Kasumi-1 (cell line): ENCODE measurements around the gene EFCAB12.

ENCODE experiments used
- DNase-seq, 2 experiments: peaks; one replicate each; lab custom pipeline; 2025; lab: John Stamatoyannopoulos, UW

The EFCAB12 gene

GRCh38 chr3:129428376-129429079, at the start of gene EFCAB12:
TSS of gene EFCAB12 (minus strand) at chr3:129428636. CDS start at chr3:129428488, 148 bp downstream.
- DNase-seq, result peak; percentile 88 to 91

DNA sequence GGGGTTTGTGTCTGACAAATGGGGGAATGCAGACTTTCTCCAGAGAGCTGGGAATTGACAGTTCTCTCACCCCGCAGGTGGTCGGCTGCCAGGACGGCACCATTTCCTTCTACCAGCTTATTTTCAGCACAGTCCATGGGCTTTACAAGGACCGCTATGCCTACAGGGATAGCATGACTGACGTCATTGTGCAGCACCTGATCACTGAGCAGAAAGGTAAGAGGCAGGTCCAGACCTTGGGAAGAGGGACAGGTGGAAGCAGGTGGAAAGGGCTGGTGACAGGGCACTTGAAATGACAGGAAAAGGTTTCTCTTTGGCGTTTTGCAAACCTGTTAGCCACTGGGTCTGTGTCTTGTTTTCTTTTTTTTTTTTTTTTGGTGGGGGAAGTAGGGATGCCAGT, 48.1 kb upstream of the EFCAB12 start:
- DNase-seq, result no peak

GRCh38 chr3:129475863-129476262, 47.4 kb upstream of the EFCAB12 start:
- DNase-seq, result no peak

DNA sequence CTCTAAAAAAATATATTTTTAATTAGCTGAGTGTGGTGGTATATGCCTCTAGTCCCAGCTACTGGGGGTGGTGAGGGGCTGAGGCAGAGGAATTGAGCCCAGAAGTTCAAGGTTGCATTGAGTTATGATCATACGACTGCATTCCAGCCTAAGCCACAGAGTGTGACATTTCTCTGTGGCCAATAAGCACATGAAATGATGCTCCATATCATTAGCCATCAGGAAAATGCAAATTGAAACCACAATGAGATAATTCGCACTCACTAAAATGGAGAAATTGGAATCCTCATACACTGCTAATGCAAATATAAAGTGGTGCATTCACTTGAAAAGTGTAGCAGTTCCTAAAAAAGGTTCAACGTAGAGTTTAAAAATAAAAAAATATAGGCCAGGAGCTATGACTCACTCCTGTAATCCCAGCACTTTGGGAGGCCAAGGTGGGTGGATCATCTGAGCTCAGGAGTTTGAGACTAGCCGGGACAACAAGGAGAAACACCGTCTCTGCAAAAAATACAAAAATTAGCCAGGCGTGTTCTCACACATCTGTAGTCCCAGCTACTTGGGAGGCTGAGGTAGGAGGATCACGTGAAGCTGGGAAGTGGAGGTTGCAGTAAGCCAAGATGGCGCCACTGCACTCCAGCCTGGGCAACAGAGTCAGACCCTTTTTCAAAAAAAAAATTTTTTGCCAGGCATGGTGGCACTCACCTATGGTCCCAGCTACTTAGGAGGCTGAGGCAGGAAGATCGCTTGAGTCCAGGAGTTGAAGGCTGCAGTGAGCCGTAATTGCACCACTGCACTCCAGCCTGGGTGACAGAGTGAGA, 46.8 kb upstream of the EFCAB12 start:
- no peak for DNase-seq

DNA sequence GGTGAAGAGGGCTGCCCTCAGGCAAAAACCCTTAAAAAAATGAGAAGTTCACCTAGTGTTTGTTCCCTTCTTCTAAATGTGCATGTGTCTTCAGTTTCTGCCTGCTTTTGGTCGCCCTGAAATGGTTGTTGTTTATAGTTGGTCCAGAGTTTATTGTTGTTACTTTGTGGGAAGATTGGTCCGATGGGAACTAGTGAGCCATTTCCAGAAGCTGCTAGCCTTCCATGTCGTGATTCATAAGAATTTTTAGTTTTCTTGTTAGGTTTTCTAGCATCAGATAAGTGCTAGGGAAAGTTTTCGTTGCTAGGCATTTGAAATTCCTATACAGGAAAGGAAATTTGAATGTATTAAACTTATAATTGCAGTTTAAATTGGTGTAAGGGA, 45.3 kb upstream of the EFCAB12 start:
- DNase-seq, result no peak

- DNase-seq, result no peak
Observed at GRCh38 chr3:129473067-129473768, 44.8 kb upstream of the EFCAB12 start.

DNA sequence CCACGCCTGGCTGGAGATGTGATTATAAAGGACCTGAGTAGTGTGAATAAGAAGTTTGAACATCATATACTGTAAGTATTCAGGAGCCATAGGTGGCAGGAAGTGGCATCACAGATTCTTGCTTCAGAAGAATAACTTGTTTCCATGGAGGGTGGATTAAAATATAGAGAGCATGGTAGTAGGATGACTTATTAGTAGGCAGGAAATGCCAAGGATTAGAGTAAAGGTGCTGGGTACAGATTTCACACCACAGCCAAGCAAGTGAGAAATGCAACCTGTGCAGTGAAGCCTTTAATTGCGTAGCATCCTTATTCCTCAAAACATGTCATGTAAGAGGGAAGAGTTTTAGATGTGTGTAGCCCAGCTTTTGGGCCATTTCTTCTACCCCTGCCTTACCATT, 42.4 kb upstream of the EFCAB12 start:
- DNase-seq, result no peak

DNA sequence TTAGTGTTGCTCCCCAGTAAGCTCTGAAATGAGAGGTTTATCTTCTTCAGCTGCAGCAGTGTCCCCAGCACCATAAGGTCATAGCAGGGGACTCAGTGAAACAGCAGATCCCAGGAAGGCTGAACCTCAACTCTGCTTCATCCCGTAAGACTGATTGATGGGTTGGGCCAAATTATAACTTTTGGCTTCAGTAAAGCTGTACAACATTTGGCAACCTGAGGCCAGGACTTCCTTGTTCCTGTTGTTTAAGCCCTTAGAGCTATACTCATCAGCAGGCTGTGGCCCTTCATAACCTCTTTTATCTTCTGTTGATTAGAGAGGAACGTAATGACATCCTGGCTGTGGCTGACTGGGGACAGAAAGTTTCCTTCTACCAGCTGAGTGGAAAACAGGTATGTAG, 40.6 kb upstream of the EFCAB12 start:
- DNase-seq, result no peak

DNA sequence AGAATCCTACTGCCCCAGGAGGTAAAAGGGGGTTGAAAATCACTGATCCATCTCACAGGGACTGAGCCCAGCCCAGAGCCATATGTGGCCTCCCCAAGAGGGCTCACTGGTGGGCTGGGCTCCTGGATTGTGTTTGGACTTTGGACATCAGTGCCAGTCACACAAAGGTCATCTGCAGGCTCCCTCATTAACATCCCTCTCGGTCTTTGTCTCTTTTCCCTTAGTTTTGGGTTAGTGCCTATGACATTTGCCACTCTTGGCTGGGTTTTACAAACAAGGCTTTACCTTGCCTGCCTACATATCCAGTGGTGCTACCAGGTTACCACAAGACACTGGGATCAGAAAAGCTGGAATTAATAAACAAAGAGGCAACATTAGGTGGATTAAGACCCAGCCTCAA, 39.5 kb upstream of the EFCAB12 start:
- no peak for DNase-seq

- DNase-seq, result no peak
Observed at GRCh38 chr3:129463716-129464115, 35.3 kb upstream of the EFCAB12 start.

- DNase-seq, result no peak
Observed at GRCh38 chr3:129463094-129463493, 34.7 kb upstream of the EFCAB12 start.

- DNase-seq, result no peak
Observed at GRCh38 chr3:129462361-129462968, 34.0 kb upstream of the EFCAB12 start.

GRCh38 chr3:129461461-129462146, 33.2 kb upstream of the EFCAB12 start:
- no peak for DNase-seq

DNA sequence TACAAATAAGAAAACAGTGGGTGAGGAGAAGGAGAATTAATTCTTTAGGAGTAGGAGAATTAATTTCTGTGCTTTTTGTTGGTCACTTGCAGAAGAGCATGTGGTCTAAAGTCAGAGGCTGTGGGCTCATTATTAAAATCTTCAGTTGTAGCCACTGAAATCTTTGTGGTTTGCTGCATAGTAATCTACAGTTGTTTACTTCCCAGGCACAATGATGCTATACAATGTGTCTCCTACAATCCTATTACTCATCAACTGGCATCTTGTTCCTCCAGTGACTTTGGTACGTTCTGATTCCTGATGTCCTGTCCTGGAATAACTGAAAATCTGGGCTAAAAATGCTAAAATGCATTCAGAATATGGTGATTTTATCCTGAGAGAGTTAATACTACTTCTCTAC, 32.6 kb upstream of the EFCAB12 start:
- DNase-seq, result no peak

GRCh38 chr3:129460572-129460971, 32.1 kb upstream of the EFCAB12 start:
- no peak for DNase-seq

GRCh38 chr3:129460155-129460554, 31.7 kb upstream of the EFCAB12 start:
- DNase-seq, result no peak

DNA sequence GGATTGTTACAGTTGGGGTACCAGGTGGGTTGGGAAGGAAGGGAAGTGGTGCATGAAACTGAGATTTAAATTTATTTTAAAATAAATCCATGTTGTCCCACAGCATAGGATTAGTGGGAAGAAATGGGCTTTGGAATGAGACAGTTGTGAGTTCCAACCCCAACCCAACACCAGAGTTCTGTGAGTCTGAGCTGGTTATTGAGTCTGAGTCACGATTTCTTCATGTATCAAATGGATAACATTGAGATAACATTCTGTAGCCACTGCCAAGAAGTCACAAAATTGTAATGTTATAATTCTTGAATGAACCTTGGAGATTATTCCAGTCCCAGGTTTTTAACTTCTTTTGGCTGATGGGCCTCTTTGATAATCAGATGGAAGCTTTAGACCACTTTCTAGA, 25.3 kb upstream of the EFCAB12 start:
- no peak for DNase-seq

GRCh38 chr3:129449279-129450115, 21.1 kb upstream of the EFCAB12 start:
- no peak for DNase-seq

DNA sequence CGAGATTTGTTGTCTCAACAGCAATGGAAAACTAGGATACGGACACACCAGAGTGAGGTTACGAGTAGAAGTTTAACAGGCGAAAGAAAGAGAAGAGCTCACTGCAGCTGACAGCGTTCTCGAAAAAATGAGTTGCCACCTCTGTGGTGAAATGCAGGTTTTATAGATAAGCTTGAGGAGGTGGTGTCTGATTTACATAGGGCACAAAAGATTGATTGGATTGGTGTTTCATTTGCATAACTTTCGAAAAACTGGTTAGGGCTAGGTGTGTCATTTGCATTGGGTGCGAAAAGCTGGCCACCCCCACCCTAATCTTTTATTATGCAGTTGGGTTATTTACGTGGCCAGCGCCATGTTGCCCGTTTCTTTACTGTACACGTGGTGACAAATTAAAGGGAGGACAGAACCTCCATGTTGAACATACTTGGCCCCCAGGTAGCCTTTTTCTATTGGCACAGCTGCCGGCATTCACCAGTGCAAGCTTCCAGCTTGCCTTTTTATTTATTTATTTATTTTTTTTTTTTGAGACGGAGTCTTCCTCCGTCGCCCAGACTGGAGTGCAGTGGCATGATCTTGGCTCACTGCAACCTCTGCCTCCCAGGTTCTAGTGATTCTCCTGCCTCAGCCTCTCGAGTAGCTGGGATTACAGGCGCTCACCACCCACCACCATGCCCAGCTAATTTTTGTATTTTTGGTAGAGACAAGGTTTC, 19.9 kb upstream of the EFCAB12 start:
- no peak for DNase-seq

DNA sequence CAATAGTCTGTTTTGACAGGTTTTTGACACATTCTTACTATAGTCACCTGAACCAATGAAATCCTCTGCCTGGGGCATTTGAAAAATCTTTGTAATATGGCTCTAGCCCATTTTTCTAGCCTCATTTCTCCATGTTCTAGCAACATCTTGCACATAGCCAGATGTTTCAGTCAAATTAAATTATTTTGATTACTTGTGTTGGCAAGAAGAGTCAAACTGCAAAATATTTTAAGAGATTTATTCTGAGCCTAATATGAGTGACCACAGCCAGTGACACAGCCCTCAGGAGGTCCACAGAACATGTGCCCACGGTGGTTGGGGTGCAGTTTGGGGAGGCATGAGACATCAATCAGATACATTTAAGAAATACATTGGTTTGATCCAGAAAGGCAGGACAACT, 18.5 kb upstream of the EFCAB12 start:
- no peak for DNase-seq
